ENCODE results near the gene EGFL7. TPM values are rescaled to one million over a fixed set of nuclear protein-coding genes. Genes with fewer than 3 reads are reported as not detected.

EGFL7 gene
- total RNA-seq, 6 experiments from 2014 or later, result 26.7 to 54.2 (median 45.8) TPM

DNA sequence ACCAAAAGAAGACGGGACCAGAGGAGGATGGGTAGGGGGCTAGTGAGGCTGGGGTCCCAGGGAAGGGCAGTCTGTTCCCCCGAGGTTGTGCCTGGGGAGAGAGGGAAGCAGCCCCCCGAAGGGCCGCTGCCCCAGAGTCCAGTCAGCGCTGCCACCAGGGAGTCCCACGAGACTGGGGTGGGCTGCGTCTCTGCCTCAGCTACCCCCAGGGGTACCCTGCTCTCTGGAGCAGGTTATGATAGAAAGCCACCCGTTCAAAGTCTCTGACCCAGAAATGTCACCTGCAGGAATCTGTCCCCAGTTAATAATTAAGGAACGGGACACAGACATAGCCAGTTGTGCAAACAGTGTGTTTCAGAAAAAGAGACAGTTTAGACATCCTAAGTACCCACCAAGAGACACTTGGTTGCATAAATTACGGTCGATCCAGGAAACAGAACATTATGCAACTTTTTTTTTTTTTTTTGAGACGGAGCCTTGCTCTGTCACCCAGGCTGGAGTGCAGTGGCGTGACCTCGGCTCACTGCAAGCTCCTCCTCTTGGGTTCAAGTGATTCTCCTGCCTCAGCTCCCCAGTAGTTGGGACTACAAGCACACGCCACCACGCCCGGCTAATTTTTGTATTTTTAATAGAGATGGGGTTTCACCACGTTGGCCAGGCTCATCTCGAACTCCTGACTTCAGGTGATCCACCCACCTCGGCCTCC is 35.3 kb downstream of the EGFL7 start:
- peak overlapping the region; percentile 56 to 76 (median 57) for H3K27ac ChIP-seq
- peak in 1 of 3 donors; percentile 64 for DNase-seq
- 12% methylated on average over 9 of the region's 20 CpGs for WGBS (ENCODE audit: insufficient coverage, low coverage, low lambda C conversion rate, missing lambda C conversion rate)
- H3K27me3 ChIP-seq, result no peaks in the 10 kb centered on the region
- ATAC-seq, result peak; percentile 5 to 61 (median 12)
- TF ChIP-seq, protein P1, sequence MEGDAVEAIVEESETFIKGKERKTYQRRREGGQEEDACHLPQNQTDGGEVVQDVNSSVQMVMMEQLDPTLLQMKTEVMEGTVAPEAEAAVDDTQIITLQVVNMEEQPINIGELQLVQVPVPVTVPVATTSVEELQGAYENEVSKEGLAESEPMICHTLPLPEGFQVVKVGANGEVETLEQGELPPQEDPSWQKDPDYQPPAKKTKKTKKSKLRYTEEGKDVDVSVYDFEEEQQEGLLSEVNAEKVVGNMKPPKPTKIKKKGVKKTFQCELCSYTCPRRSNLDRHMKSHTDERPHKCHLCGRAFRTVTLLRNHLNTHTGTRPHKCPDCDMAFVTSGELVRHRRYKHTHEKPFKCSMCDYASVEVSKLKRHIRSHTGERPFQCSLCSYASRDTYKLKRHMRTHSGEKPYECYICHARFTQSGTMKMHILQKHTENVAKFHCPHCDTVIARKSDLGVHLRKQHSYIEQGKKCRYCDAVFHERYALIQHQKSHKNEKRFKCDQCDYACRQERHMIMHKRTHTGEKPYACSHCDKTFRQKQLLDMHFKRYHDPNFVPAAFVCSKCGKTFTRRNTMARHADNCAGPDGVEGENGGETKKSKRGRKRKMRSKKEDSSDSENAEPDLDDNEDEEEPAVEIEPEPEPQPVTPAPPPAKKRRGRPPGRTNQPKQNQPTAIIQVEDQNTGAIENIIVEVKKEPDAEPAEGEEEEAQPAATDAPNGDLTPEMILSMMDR (IDR thresholded peaks at IDR 0.05), result no peak
- no peak for TF ChIP-seq POLR2A (IDR thresholded peaks at IDR 0.05)
- no peaks in the 10 kb centered on the region for H3K36me3 ChIP-seq
- no peaks in the 10 kb centered on the region for H3K9me3 ChIP-seq
- peak overlapping the region in 2 of 3 donors; percentile 34 to 43 for H3K4me3 ChIP-seq
- intact Hi-C loops (cut with DNase I), result no loop called here
- H3K4me1 ChIP-seq, result peaks cover 0 to 57% (median 28%) of the 10 kb centered on the region in 4 donors

DNA sequence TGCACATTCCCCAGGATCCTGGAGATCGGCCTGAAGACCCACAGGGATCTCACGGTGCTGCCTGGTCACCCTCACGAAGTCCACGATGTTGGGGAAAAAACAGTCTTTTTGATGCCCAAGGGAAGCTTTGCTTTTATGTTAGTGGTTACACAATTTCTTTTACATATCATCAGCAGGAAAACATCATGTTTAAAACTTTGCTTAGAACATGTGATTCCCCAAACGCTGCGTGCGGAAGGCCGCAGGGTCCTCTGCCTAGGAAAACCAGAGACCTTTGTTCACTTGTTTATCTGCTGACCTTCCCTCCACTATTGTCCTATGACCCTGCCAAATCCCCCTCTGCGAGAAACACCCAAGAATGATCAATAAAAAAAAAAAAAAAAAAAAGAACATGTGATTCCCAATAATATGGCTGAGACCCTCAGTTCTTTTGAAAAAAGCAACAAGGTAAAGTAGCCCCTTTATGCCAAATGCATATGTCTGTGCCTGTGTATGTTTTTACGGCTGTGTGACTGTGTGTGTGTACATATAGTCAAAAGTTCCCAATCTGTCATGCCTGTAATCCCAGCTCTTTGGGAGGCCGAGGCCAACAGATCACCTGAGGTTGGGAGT is 36.0 kb downstream of the EGFL7 start:
- Histone ChIP-seq H3K4me1 (peaks cover 0 to 50% (median 24%) of the 10 kb centered on the region in 4 donors), H3K9me3 (no peaks in the 10 kb centered on the region), H3K27me3 (no peaks in the 10 kb centered on the region), H3K27ac (peak overlapping the region; percentile 42 to 76 (median 57)), H3K36me3 (no peaks in the 10 kb centered on the region), H3K4me3 (no peak overlapping the region)
- 24% methylated on average over 11 of the region's 11 CpGs for WGBS (ENCODE audit: insufficient coverage, low coverage, low lambda C conversion rate, missing lambda C conversion rate)
- DNase-seq, result peak in 1 of 3 donors; percentile 57
- ATAC-seq, result peak in 1 of 4 donors; percentile 11
- intact Hi-C loops (cut with DNase I), result no loop called here
- TF ChIP-seq, protein P1 (IDR thresholded peaks at IDR 0.05), result no peak
- no peak for TF ChIP-seq POLR2A (IDR thresholded peaks at IDR 0.05)

DNA sequence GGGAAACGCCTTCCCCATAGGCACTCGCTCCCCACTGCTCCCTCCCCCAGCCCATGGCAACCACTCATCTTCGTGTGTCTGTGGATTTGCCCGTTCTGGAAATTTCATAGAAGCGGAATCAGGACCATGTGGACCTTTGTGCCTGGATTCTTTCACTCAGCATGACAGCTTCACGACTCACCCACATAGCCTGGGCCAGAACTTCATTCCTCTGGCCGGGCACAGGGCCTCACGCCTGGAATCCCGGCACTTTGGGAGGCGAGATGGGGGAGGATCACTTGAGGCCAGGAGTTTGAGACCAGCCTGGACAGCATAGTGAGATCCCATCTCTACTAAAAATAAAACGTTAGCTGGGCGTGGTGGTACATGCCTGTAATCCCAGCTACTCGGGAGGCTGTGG is 37.6 kb downstream of the EGFL7 start:
- ATAC-seq (no peak), DNase-seq (no peak)
- Histone ChIP-seq H3K27ac (no peak overlapping the region), H3K36me3 (no peaks in the 10 kb centered on the region), H3K27me3 (no peaks in the 10 kb centered on the region), H3K9me3 (no peaks in the 10 kb centered on the region), H3K4me3 (no peak overlapping the region), H3K4me1 (peaks cover 0 to 34% (median 15%) of the 10 kb centered on the region in 4 donors)
- TF ChIP-seq, protein P1 (IDR thresholded peaks at IDR 0.05), result no peak
- no peak for TF ChIP-seq POLR2A (IDR thresholded peaks at IDR 0.05)
- intact Hi-C loops (cut with DNase I), result no loop called here
- 73% methylated on average over 11 of the region's 13 CpGs for WGBS (ENCODE audit: insufficient coverage, low coverage, low lambda C conversion rate, missing lambda C conversion rate)

DNA sequence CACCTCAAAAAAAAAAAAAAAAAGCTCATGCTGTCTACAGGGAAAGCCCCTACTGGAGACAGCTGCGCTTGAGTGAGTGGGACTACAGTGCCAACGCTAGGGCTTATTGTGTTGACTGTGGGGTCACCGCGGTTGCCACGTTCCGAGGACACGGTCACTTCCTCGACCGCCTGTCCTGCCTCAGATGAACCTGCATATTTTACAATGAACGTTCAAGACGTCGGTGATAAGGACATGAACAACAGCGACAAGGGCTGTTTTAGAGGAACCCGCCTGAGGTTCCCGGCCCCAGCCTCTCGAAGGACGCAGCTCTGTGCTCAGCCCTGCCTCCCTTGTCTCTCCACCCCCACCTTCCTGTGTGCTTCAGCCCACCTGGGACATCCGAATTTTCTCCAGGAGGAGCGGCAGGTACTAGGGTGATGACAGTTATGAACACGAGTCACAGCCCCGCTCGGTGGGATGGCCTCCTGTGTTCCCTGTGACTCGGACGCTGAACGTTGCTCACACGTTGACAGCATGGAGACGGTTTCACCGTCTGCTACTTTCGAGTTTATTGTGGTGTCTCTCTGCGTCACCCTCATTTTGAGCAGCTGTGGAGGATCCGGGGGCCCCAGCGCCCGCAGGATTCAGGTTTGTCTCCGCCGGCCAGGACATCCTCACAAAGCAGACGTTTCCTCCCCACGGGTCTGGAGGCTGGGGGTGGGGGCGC is 38.4 kb downstream of the EGFL7 start:
- TF ChIP-seq, protein P1 (IDR thresholded peaks at IDR 0.05), result no peak
- TF ChIP-seq POLR2A (IDR thresholded peaks at IDR 0.05), result no peak
- DNase-seq (peak in 1 of 3 donors; percentile 53), ATAC-seq (peak in 1 of 4 donors; percentile 4)
- H3K9me3 ChIP-seq, result no peaks in the 10 kb centered on the region
- H3K36me3 ChIP-seq, result no peaks in the 10 kb centered on the region
- no peak overlapping the region for H3K4me3 ChIP-seq
- peaks cover 0 to 26% (median 10%) of the 10 kb centered on the region in 4 donors for H3K4me1 ChIP-seq
- WGBS (ENCODE audit: insufficient coverage, low coverage, low lambda C conversion rate, missing lambda C conversion rate), result 53% methylated on average over 14 of the region's 38 CpGs
- no peak overlapping the region for H3K27ac ChIP-seq
- intact Hi-C loops (cut with DNase I), result no loop called here
- H3K27me3 ChIP-seq, result no peaks in the 10 kb centered on the region

Measured in right lobe of liver (tissue), 6 donors.